HL-60 (cell line): Measurements from ENCODE around the gene GALNT14.
A peak's percentile ranks its signal among the peaks of the same experiment; 100 is the strongest.

ENCODE experiments used
- DNase-seq, 2 experiments: peaks; one replicate each; pipeline ENCODE4 v3.0.0-alpha.2; 2010 to 2020; ENCODE audit warnings: low read depth in 1 of 2, low spot score in 1 of 2
- H3K27ac ChIP-seq: fragments of 250-450 bp; sonication (Bioruptor Pico); replicated peaks from 2 replicates; pipeline ENCODE4 v1.5.1; 2020; ENCODE audit warnings: mild to moderate bottlenecking, moderate library complexity
- H3K27me3 ChIP-seq: fragments of 250-450 bp; sonication (Bioruptor Pico); 2 replicates; pipeline ENCODE4 v1.5.1; 2021; ENCODE audit warnings: mild to moderate bottlenecking, moderate library complexity; ENCODE audit not compliant: insufficient read depth, poor library complexity, severe bottlenecking
- H3K4me3 ChIP-seq: replicated peaks from 2 replicates; pipeline ENCODE4 v1.5.1; 2011; ENCODE audit warnings: mild to moderate bottlenecking, control low read depth, low read length; ENCODE audit not compliant: insufficient read depth
- CTCF ChIP-seq: IDR thresholded peaks from one replicate; pipeline ENCODE4 v1.5.1; 2011; ENCODE audit warnings: low read length, control low read depth, inconsistent platforms; ENCODE audit not compliant: insufficient read depth
- GABPA ChIP-seq: IDR thresholded peaks from 2 replicates; pipeline ENCODE4 v1.6.1; 2012; ENCODE audit warnings: low read depth
- POLR2AphosphoS5 ChIP-seq: IDR thresholded peaks from 2 replicates; pipeline ENCODE4 v1.6.1; 2012; ENCODE audit warnings: low read depth
- SPI1 ChIP-seq: IDR thresholded peaks from 2 replicates; pipeline ENCODE4 v1.6.1; 2012; ENCODE audit warnings: low read depth, mild to moderate bottlenecking, borderline replicate concordance
- TF ChIP-seq, protein P1 (sequence below): IDR thresholded peaks from 2 replicates; pipeline ENCODE4 v1.6.1; 2012; ENCODE audit warnings: low read depth; ENCODE audit not compliant: insufficient replicate concordance

GALNT14 gene

DNA sequence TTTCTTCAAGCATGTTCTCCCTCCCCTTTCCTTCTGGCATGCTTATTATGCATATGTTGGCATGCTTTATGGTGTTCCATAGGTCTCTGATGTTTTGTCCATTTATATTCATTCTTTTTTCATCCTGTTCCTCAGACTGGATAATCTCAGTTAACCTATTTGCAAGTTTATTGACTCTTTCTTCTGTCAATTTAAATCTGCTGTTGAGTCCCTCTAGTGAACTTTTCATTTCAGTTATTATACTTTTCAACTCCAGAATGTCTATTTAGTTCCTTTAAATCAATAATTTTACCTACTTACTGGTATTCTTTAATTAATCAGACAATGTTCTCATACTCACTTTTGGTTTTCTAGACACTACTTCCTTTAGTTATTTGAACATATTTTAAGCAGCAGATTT is 101.2 kb downstream of the GALNT14 start:
- TF ChIP-seq POLR2AphosphoS5 = no peak
- TF ChIP-seq CTCF = no peak
- no peak for TF ChIP-seq SPI1
- TF ChIP-seq, protein P1, sequence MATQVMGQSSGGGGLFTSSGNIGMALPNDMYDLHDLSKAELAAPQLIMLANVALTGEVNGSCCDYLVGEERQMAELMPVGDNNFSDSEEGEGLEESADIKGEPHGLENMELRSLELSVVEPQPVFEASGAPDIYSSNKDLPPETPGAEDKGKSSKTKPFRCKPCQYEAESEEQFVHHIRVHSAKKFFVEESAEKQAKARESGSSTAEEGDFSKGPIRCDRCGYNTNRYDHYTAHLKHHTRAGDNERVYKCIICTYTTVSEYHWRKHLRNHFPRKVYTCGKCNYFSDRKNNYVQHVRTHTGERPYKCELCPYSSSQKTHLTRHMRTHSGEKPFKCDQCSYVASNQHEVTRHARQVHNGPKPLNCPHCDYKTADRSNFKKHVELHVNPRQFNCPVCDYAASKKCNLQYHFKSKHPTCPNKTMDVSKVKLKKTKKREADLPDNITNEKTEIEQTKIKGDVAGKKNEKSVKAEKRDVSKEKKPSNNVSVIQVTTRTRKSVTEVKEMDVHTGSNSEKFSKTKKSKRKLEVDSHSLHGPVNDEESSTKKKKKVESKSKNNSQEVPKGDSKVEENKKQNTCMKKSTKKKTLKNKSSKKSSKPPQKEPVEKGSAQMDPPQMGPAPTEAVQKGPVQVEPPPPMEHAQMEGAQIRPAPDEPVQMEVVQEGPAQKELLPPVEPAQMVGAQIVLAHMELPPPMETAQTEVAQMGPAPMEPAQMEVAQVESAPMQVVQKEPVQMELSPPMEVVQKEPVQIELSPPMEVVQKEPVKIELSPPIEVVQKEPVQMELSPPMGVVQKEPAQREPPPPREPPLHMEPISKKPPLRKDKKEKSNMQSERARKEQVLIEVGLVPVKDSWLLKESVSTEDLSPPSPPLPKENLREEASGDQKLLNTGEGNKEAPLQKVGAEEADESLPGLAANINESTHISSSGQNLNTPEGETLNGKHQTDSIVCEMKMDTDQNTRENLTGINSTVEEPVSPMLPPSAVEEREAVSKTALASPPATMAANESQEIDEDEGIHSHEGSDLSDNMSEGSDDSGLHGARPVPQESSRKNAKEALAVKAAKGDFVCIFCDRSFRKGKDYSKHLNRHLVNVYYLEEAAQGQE = no peak
- TF ChIP-seq GABPA = no peak
- H3K27me3 ChIP-seq = no peaks in the 10 kb centered on the region
- no peak overlapping the region for H3K4me3 ChIP-seq
- no peak overlapping the region for H3K27ac ChIP-seq
- DNase-seq = no peak

DNA sequence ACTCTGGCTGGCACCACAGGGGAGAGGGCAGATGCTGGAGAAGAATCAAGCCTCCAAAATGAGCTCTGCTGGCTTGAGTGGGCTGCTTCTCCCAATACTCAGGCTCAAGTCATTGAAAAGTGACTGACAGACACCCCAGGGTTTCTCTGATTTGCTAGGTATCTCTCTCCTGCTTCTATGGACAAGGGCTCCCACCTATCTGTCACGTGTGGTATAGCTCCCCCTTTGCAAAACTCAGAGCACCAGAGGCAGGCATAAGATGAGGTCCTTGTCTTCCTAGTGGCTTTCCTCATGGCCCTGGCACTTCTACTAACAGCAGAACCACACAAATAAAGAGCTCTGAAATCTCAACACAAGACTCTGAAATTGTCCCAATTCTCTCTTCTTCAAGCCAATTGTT is 105.2 kb downstream of the GALNT14 start:
- peak overlapping the region; percentile 60 for H3K27ac ChIP-seq
- no peak overlapping the region for H3K4me3 ChIP-seq
- no peak for TF ChIP-seq POLR2AphosphoS5
- TF ChIP-seq CTCF = no peak
- TF ChIP-seq GABPA = no peak
- no peaks in the 10 kb centered on the region for H3K27me3 ChIP-seq
- DNase-seq = peak in 1 of 2 experiments; percentile 25

- TF ChIP-seq POLR2AphosphoS5 (peak; percentile 72; the same call in 1 of the 2 replicates), SPI1 (peak; percentile 54; the same call in 1 of the 2 replicates), GABPA (peak; percentile 63), CTCF (no peak)
- TF ChIP-seq, protein P1 = peak; percentile 55
- H3K27ac ChIP-seq = peak overlapping the region; percentile 69
- H3K27me3 ChIP-seq = no peaks in the 10 kb centered on the region
- peak; percentile 74 to 93 for DNase-seq
- H3K4me3 ChIP-seq = no peak overlapping the region
Observed at GRCh38 chr2:31032475-31032874, 105.8 kb downstream of the GALNT14 start.

GRCh38 chr2:31031132-31031706 is 107.0 kb downstream of the GALNT14 start:
- no peak for DNase-seq
- H3K27ac ChIP-seq = peak overlapping the region; percentile 69; the same call in 1 of the 2 replicates
- no peak overlapping the region for H3K4me3 ChIP-seq
- H3K27me3 ChIP-seq = no peaks in the 10 kb centered on the region
- TF ChIP-seq CTCF (no peak), SPI1 (no peak; the same call in 1 of the 2 replicates), GABPA (no peak), POLR2AphosphoS5 (no peak)
- TF ChIP-seq, protein P1 = no peak
